Measurements from ENCODE around the gene CENPE. TPM values are rescaled to one million over a fixed set of nuclear protein-coding genes. Genes with fewer than 3 reads are reported as not detected.

Gene CENPE
- total RNA-seq, 1 experiment from 2014 or later: 23.5 TPM

DNA sequence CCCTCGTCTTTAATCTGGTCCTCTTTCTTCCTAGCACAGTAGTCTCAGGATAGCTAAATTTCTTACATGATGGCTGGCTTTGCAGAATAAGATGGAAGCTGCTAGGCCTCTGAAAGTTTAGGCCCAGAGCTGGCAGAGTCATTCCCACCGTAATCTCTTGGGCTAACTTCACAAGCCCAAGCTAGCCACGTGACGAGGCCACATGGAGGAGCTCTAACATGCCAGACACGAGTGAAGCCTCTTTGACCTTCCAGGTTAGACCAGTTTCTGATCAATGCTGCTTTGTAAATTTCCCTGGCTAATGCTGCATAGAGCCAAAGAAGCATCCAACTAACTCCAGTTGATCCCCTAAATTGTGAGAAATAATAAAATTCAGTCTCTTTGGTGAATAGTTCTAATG lies 9.5 kb upstream of the CENPE start:
- no peaks in the 10 kb centered on the region for H3K9me3 Mint-ChIP-seq (ENCODE audit: low read depth, unreplicated experiment)
- H3K36me3 Mint-ChIP-seq (ENCODE audit: insufficient read depth, unreplicated experiment): no peaks in the 10 kb centered on the region
- peak; percentile 47 for DNase-seq
- no TSS peak for BruUV-seq (replicated peaks)
- CTCF ChIA-PET: interaction anchor here (0.6 kb wide), 1 partner anchor 144 kb away, joined by 3 read pairs; no protein-coding TSS in a partner anchor
- no peak overlapping the region for H3K27ac Mint-ChIP-seq (ENCODE audit: unreplicated experiment)
- no peak overlapping the region for H3K4me3 Mint-ChIP-seq (ENCODE audit: low read depth, unreplicated experiment)
- no peaks in the 10 kb centered on the region for H3K27me3 Mint-ChIP-seq (ENCODE audit: unreplicated experiment)
- H3K4me1 Mint-ChIP-seq (ENCODE audit: low read depth, unreplicated experiment): peaks cover 9% of the 10 kb centered on the region
- TF ChIP-seq, protein P1, sequence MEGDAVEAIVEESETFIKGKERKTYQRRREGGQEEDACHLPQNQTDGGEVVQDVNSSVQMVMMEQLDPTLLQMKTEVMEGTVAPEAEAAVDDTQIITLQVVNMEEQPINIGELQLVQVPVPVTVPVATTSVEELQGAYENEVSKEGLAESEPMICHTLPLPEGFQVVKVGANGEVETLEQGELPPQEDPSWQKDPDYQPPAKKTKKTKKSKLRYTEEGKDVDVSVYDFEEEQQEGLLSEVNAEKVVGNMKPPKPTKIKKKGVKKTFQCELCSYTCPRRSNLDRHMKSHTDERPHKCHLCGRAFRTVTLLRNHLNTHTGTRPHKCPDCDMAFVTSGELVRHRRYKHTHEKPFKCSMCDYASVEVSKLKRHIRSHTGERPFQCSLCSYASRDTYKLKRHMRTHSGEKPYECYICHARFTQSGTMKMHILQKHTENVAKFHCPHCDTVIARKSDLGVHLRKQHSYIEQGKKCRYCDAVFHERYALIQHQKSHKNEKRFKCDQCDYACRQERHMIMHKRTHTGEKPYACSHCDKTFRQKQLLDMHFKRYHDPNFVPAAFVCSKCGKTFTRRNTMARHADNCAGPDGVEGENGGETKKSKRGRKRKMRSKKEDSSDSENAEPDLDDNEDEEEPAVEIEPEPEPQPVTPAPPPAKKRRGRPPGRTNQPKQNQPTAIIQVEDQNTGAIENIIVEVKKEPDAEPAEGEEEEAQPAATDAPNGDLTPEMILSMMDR (IDR thresholded peaks at IDR 0.05; ENCODE audit: unreplicated experiment): no peak
- intact Hi-C loops (cut with micrococcal nuclease; ENCODE audit: unreplicated experiment): loop anchor here (10.0 kb wide), 3 partner anchors 97 to 267 kb away; no protein-coding TSS in a partner anchor

DNA sequence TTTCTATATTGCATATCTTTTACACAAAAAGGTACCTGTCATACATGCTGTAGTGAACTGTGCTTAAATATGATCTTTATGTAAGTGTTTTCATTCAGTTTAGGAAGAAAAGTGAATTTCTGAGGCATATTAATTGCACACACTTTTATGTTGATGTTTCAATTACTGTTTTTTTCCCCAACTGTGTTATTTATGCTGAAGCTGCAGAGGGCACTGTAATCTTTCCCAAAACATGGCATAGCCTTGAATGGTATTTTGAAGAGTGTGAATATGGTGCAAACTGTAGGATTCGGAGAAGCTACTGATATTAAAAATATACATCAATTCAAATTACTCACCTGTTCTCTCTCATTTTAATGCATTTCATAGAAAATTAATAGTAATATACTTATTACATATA lies 6.0 kb upstream of the CENPE start:
- H3K27ac Mint-ChIP-seq (ENCODE audit: unreplicated experiment): no peak overlapping the region
- no peak overlapping the region for H3K4me3 Mint-ChIP-seq (ENCODE audit: low read depth, unreplicated experiment)
- TF ChIP-seq, protein P1 (IDR thresholded peaks at IDR 0.05; ENCODE audit: unreplicated experiment): no peak
- intact Hi-C loops (cut with micrococcal nuclease; ENCODE audit: unreplicated experiment): loop anchor here (1.0 to 10.0 kb wide), 7 partner anchors 101 to 730 kb away; no protein-coding TSS in a partner anchor
- no peaks in the 10 kb centered on the region for H3K36me3 Mint-ChIP-seq (ENCODE audit: insufficient read depth, unreplicated experiment)
- peaks cover 26% of the 10 kb centered on the region for H3K4me1 Mint-ChIP-seq (ENCODE audit: low read depth, unreplicated experiment)
- no TSS peak for BruUV-seq (replicated peaks)
- CTCF ChIA-PET: interaction anchor here (1.3 to 1.4 kb wide), 2 partner anchors 430 to 582 kb away, joined by 3 read pairs; no protein-coding TSS in a partner anchor
- H3K9me3 Mint-ChIP-seq (ENCODE audit: low read depth, unreplicated experiment): no peaks in the 10 kb centered on the region
- H3K27me3 Mint-ChIP-seq (ENCODE audit: unreplicated experiment): no peaks in the 10 kb centered on the region
- peak; percentile 4 for DNase-seq

DNA sequence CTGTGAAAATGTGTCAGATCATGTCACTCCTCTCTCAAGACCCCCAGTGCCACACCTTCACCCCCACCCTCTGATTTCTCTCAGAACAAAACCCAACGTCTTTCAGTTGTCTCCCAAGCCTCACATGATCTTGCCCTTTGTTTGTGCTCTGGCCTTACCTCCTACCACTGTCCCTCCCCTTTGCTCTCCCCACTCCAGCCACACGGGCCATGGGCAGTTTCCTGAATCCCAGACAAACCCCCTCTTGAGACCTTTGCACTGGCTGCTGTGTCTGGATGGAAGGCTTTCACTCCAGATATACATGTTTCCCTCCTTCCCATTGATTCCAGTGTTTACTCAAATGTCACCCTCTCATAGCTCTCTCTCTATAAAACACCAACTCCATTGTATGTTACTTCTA lies 3.6 kb upstream of the CENPE start:
- BruUV-seq (replicated peaks): no TSS peak
- H3K27ac Mint-ChIP-seq (ENCODE audit: unreplicated experiment): no peak overlapping the region
- peaks cover 17% of the 10 kb centered on the region for H3K4me1 Mint-ChIP-seq (ENCODE audit: low read depth, unreplicated experiment)
- intact Hi-C loops (cut with micrococcal nuclease; ENCODE audit: unreplicated experiment): loop anchor here (5.0 to 10.0 kb wide), 4 partner anchors 103 to 431 kb away; no protein-coding TSS in a partner anchor
- no peaks in the 10 kb centered on the region for H3K27me3 Mint-ChIP-seq (ENCODE audit: unreplicated experiment)
- peaks cover 14% of the 10 kb centered on the region for H3K36me3 Mint-ChIP-seq (ENCODE audit: insufficient read depth, unreplicated experiment)
- DNase-seq: no peak
- TF ChIP-seq, protein P1 (IDR thresholded peaks at IDR 0.05; ENCODE audit: unreplicated experiment): no peak
- no peaks in the 10 kb centered on the region for H3K9me3 Mint-ChIP-seq (ENCODE audit: low read depth, unreplicated experiment)
- no peak overlapping the region for H3K4me3 Mint-ChIP-seq (ENCODE audit: low read depth, unreplicated experiment)
- CTCF ChIA-PET: no interaction called here

DNA sequence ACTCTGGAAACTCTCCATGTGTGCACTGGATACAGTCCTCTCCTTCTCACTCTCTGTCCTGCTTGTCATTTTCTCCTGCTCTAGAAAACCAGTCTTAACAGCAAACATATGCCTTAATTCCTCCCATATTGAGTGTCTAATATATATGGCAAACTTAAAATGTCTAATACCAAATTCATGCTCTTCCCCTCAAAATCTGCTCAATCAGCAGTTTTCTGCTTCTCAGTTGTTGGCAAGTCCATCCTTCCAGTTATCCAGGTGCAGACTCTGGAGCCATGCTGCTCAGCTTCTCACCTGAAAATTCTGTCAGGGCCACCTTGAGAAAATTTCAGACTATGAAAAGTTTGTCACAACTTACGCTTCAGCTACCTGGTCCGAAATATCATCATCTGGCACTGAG lies 3.1 kb upstream of the CENPE start:
- no peaks in the 10 kb centered on the region for H3K27me3 Mint-ChIP-seq (ENCODE audit: unreplicated experiment)
- H3K9me3 Mint-ChIP-seq (ENCODE audit: low read depth, unreplicated experiment): no peaks in the 10 kb centered on the region
- H3K36me3 Mint-ChIP-seq (ENCODE audit: insufficient read depth, unreplicated experiment): peaks cover 14% of the 10 kb centered on the region
- no peak overlapping the region for H3K4me3 Mint-ChIP-seq (ENCODE audit: low read depth, unreplicated experiment)
- CTCF ChIA-PET: no interaction called here
- no peak for DNase-seq
- H3K27ac Mint-ChIP-seq (ENCODE audit: unreplicated experiment): no peak overlapping the region
- peaks cover 17% of the 10 kb centered on the region for H3K4me1 Mint-ChIP-seq (ENCODE audit: low read depth, unreplicated experiment)
- TF ChIP-seq, protein P1 (IDR thresholded peaks at IDR 0.05; ENCODE audit: unreplicated experiment): no peak
- BruUV-seq (replicated peaks): no TSS peak
- intact Hi-C loops (cut with micrococcal nuclease; ENCODE audit: unreplicated experiment): loop anchor here (5.0 to 10.0 kb wide), 4 partner anchors 104 to 431 kb away; no protein-coding TSS in a partner anchor
